HEK293 (cell line): ENCODE results near the gene MAP2K6.
A peak's percentile ranks its signal among the peaks of the same experiment; 100 is the strongest.

Experiments
- CTCF ChIA-PET: fragments of 350-600 bp; formaldehyde crosslinking; extraction: SDS; loops from one replicate; lab custom pipeline; 2021; ENCODE audit warnings: antibody characterized with exemption; lab: Yijun Ruan, JAX
- POLR2A ChIA-PET: fragments of 300-600 bp; formaldehyde crosslinking; extraction: SDS; loops from one replicate; lab custom pipeline; 2020; ENCODE audit warnings: antibody characterized with exemption, inconsistent platforms; lab: Yijun Ruan, JAX
- H3K27ac ChIP-seq: fragments of 200-500 bp; sonication (Bioruptor generic); 2 replicates; pipeline ENCODE4 v1.5.1; 2014; ENCODE audit warnings: low read depth, low read length, control low read depth, inconsistent platforms; ENCODE audit errors: extremely low read depth
- H3K36me3 ChIP-seq, 2 experiments: fragments of 200-500 bp in 1 of 2; sonication (Bioruptor generic) in 1 of 2; 1 replicate in 1 of 2; 2 replicates in 1 of 2; pipeline ENCODE4 v1.5.1; 2014 to 2017; ENCODE audit warnings: inconsistent platforms in 2 of 2, low read length in 2 of 2; ENCODE audit not compliant: control insufficient read depth in 2 of 2, insufficient read depth in 1 of 2
- H3K4me1 ChIP-seq: fragments of 200-500 bp; sonication (Bioruptor generic); 2 replicates; pipeline ENCODE4 v1.5.1; 2014; ENCODE audit warnings: mild to moderate bottlenecking, low read length, inconsistent platforms; ENCODE audit not compliant: control insufficient read depth, insufficient read depth
- H3K4me3 ChIP-seq: 2 replicates; pipeline ENCODE4 v1.5.1; 2011; ENCODE audit warnings: low read depth, mild to moderate bottlenecking, control low read depth, low read length, moderate library complexity
- H3K9me3 ChIP-seq: fragments of 200-500 bp; sonication (Bioruptor generic); 2 replicates; pipeline ENCODE4 v1.5.1; 2014; ENCODE audit warnings: low read depth, low read length, inconsistent platforms; ENCODE audit not compliant: control insufficient read depth, insufficient read depth
- ZNF155 ChIP-seq: fragments of 450-650 bp; formaldehyde crosslinking; IDR thresholded peaks from 2 replicates; pipeline ENCODE4 v1.5.1; 2016; ENCODE audit warnings: missing biosample characterization, missing genetic modification characterization
- ZNF184 ChIP-seq: fragments of 450-650 bp; IDR thresholded peaks from 2 replicates; pipeline ENCODE4 v1.5.1; 2018; ENCODE audit warnings: missing biosample characterization, mild to moderate bottlenecking, missing genetic modification characterization
- ZNF544 ChIP-seq: fragments of 450-650 bp; formaldehyde crosslinking; IDR thresholded peaks from 2 replicates; pipeline ENCODE4 v1.5.0; 2017; ENCODE audit warnings: missing biosample characterization, missing genetic modification characterization
- TF ChIP-seq, protein P1 (sequence below): fragments of 450-650 bp; formaldehyde crosslinking; IDR thresholded peaks from 2 replicates; pipeline ENCODE4 v1.5.1; 2017; ENCODE audit warnings: missing biosample characterization, missing genetic modification characterization
- TF ChIP-seq, protein P2 (sequence below): fragments of 450-650 bp; formaldehyde crosslinking; IDR thresholded peaks from 2 replicates; pipeline ENCODE4 v1.5.1; 2017; ENCODE audit warnings: missing biosample characterization, missing genetic modification characterization

MAP2K6 gene

DNA sequence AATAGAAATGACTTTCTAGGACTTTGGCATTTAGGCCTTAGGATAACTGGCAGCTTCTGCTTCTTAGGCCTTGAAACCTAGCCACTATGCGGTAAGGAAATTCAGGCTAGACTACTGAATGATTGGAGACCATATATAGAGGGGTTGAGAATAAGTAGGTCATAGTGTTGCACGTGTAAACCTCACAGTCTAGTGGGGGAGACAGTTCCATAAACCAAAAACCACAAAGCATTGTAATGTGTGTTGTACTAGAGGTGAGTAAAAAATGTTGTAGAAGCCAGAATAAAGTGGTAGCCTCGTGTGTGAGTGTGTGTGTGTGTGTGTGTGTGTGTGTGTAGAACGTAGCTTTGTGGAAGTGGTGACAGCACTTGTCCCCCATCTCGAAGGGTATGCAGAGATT is 188.5 kb downstream of the MAP2K6 start:
- no peak for TF ChIP-seq ZNF544
- TF ChIP-seq ZNF184 (tag by site-specific recombination): no peak
- TF ChIP-seq, protein P1, sequence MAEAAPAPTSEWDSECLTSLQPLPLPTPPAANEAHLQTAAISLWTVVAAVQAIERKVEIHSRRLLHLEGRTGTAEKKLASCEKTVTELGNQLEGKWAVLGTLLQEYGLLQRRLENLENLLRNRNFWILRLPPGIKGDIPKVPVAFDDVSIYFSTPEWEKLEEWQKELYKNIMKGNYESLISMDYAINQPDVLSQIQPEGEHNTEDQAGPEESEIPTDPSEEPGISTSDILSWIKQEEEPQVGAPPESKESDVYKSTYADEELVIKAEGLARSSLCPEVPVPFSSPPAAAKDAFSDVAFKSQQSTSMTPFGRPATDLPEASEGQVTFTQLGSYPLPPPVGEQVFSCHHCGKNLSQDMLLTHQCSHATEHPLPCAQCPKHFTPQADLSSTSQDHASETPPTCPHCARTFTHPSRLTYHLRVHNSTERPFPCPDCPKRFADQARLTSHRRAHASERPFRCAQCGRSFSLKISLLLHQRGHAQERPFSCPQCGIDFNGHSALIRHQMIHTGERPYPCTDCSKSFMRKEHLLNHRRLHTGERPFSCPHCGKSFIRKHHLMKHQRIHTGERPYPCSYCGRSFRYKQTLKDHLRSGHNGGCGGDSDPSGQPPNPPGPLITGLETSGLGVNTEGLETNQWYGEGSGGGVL (tag by site-specific recombination): no peak
- TF ChIP-seq, protein P2, sequence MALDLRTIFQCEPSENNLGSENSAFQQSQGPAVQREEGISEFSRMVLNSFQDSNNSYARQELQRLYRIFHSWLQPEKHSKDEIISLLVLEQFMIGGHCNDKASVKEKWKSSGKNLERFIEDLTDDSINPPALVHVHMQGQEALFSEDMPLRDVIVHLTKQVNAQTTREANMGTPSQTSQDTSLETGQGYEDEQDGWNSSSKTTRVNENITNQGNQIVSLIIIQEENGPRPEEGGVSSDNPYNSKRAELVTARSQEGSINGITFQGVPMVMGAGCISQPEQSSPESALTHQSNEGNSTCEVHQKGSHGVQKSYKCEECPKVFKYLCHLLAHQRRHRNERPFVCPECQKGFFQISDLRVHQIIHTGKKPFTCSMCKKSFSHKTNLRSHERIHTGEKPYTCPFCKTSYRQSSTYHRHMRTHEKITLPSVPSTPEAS (tag by site-specific recombination): 0 out of 2 replicates have a peak, but pooled peaks have one; percentile 12
- TF ChIP-seq ZNF155 (tag by site-specific recombination): no peak
- TF ChIP-seq, all 188 proteins: peak for 1
- POLR2A ChIA-PET: no interaction called here
- CTCF ChIA-PET: interaction anchor here (0.6 kb wide), 1 partner anchor 1078 kb away, joined by 3 read pairs; no protein-coding TSS in a partner anchor
- Histone ChIP-seq H3K4me1 (peaks cover 7% of the 10 kb centered on the region), H3K27ac (no peak overlapping the region), H3K9me3 (no peaks in the 10 kb centered on the region), H3K4me3 (no peak overlapping the region), H3K36me3 (no peaks in the 10 kb centered on the region)
